ENCODE data around the gene GPR35.

DNA sequence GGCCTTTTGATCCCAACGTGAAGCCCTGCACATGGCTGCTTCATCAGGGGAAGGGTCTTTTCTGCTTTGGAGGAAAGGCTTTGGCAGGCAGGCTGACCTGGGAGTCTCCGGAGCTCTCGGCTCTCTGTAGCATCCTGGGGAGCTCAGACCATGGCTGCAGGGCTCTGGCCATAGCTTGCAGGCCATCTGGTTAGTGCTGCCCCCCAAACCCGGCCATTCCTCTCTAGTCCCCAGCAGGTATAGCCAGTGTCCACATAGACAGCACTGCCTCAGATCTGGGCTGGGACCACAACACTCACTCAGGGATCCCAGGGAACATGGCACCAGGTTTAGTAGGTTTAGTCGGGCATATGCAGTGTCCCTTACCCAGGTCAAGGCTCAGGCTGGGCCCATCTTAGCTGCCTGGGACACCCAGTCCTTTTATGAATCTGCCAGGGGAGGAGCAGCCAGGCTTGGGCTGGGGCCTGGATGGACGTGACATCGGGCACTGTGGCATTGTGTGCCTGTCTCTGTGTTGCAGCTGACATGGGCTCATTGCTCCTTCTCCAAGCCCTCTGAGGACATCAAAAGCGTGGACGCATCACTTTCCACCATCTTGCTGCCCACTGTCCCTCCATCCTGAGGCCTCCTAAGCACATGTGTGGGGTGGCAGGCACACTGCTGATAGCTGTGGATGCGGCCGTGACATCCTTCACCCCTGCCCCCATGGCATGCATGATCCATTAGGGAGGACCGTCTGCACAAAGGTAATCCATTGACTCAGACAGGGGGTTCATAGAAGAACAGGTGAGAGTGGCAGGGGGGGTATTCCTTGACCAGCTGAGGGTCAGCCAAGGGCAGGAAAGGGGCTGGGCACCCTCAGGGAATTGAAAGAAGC lies 19.2 kb upstream of the GPR35 start:
- TF ChIP-seq SIN3A (IDR thresholded peaks at IDR 0.05; ENCODE audit: borderline replicate concordance, insufficient read depth, low read length) (no peak), TAF1 (IDR thresholded peaks at IDR 0.05; ENCODE audit: borderline replicate concordance, insufficient read depth, low read length) (no peak), POLR2AphosphoS5 (IDR thresholded peaks at IDR 0.05; ENCODE audit: low read depth, low read length) (no peak)

All from PFSK-1 (cell line).